Sigmoid colon (tissue), 7 donors: ENCODE results near the gene TMEM185B. TPM values are rescaled to one million over a fixed set of nuclear protein-coding genes. Genes with fewer than 3 reads are reported as not detected.

Experiments
- DNase-seq: peaks from one replicate; pipeline ENCODE4 v3.0.0-alpha.2; 2019
- H3K27ac ChIP-seq, 4 donors: fragments of 200-600 bp; sonication (generic); one replicate each; pipeline ENCODE4 v1.5.1; 2016 to 2019; ENCODE audit warnings: mild to moderate bottlenecking in 1 of 4
- H3K27me3 ChIP-seq, 3 donors: fragments of 200-600 bp; sonication (generic); one replicate each; pipeline ENCODE4 v1.5.1; 2019; ENCODE audit warnings: mild to moderate bottlenecking in 1 of 3
- H3K36me3 ChIP-seq, 4 donors: fragments of 200-600 bp; sonication (generic); one replicate each; pipeline ENCODE4 v1.5.1; 2016 to 2019
- H3K4me1 ChIP-seq, 4 donors: fragments of 200-600 bp; sonication (generic); one replicate each; pipeline ENCODE4 v1.5.1; 2017 to 2019
- H3K4me3 ChIP-seq, 4 donors: fragments of 200-600 bp; sonication (generic); one replicate each; pipeline ENCODE4 v1.5.1; 2017 to 2019; ENCODE audit warnings: mild to moderate bottlenecking in 2 of 4, moderate library complexity in 1 of 4
- H3K9me3 ChIP-seq, 4 donors: fragments of 200-600 bp in 3 of 4; sonication (generic) in 3 of 4; one replicate each; pipeline versions ENCODE4 v1.5.1 to v1.6.1; 2013 to 2019
- EP300 ChIP-seq, 4 donors: sonication (generic); formaldehyde crosslinking; IDR thresholded peaks; one replicate each; pipeline ENCODE4 v1.6.1; 2017; ENCODE audit warnings: antibody characterized with exemption in 4 of 4
- POLR2A ChIP-seq, 2 donors: fragments of 450-650 bp; IDR thresholded peaks; one replicate each; pipeline ENCODE4 v1.6.1; 2016; ENCODE audit warnings: antibody characterized with exemption in 2 of 2, mild to moderate bottlenecking in 2 of 2, moderate library complexity in 2 of 2
- POLR2AphosphoS5 ChIP-seq, 4 donors: sonication (generic); formaldehyde crosslinking; IDR thresholded peaks; one replicate each; pipeline ENCODE4 v1.6.1; 2017; ENCODE audit warnings: antibody characterized with exemption in 4 of 4
- WGBS, 2 donors: extraction: QIAGEN DNeasy Blood & Tissue Kit; methylation state at CpG; one replicate each; pipeline ENCODE4 v1.1.7; 2013; 5-methylcytosine and 5-hydroxymethylcytosine counted together
- intact Hi-C: fragments of 100-400 bp; cut with DNase I; formaldehyde crosslinking; loops from one replicate; pipeline ENCODE4 v1.15.1; 2023
- polyA plus RNA-seq, 3 donors: library from polyadenylated mRNA; stranded (reverse); fragments of 200-250 nt; gene quantifications; one replicate each; pipeline ENCODE4 v1.2.3, GENCODE V29; 2013
- total RNA-seq, 4 donors: library from RNA; depleted of rRNA; stranded (reverse); fragments of >200 nt; gene quantifications; one replicate each; pipeline ENCODE4 v1.1.0, GENCODE V29; 2016
- TF ChIP-seq, protein P1 (sequence below), 4 experiments: fragments of 450-650 bp in 3 of 4; fragments of 200-600 bp in 1 of 4; IDR thresholded peaks; one replicate each; pipeline ENCODE4 v1.5.1; 2016 to 2019; ENCODE audit warnings: antibody characterized with exemption in 4 of 4, mild to moderate bottlenecking in 3 of 4, moderate library complexity in 2 of 4
- donor health status: healthy with polysubstance abuse.
- donor health status: Bipolar disorder and iron deficiency.
- donor health status: healthy.

TMEM185B gene
- total and polyA plus RNA-seq, 7 donors, result 1.6 to 32.1 (median 16.8) TPM

DNA sequence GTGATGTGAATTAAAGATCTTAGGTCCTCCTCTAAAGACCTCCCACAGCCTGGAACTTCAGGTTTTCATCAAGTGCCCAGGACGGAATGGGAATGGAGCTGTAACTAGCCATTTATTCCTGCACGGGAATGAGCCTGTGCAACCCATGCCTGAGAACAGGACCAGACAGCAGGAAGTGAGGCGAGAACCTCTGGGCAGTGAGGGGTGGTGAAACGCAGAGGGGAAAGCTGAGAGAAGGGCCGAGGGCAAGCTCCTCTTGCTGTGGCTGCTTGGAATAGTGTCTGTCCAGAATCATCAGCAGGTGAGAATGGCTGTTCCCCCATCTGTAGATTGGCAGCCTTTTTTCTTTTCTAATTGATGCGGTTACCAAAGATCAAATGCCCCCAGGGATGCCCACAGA lies 24.7 kb upstream of the TMEM185B start:
- TF ChIP-seq POLR2A (IDR thresholded peaks at IDR 0.05) (no peak), POLR2AphosphoS5 (IDR thresholded peaks at IDR 0.05) (no peak), EP300 (IDR thresholded peaks at IDR 0.05) (no peak)
- TF ChIP-seq, protein P1, sequence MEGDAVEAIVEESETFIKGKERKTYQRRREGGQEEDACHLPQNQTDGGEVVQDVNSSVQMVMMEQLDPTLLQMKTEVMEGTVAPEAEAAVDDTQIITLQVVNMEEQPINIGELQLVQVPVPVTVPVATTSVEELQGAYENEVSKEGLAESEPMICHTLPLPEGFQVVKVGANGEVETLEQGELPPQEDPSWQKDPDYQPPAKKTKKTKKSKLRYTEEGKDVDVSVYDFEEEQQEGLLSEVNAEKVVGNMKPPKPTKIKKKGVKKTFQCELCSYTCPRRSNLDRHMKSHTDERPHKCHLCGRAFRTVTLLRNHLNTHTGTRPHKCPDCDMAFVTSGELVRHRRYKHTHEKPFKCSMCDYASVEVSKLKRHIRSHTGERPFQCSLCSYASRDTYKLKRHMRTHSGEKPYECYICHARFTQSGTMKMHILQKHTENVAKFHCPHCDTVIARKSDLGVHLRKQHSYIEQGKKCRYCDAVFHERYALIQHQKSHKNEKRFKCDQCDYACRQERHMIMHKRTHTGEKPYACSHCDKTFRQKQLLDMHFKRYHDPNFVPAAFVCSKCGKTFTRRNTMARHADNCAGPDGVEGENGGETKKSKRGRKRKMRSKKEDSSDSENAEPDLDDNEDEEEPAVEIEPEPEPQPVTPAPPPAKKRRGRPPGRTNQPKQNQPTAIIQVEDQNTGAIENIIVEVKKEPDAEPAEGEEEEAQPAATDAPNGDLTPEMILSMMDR (IDR thresholded peaks at IDR 0.05), result no peak
- Histone ChIP-seq H3K36me3 (no peaks in the 10 kb centered on the region), H3K4me3 (no peak overlapping the region), H3K27ac (no peak overlapping the region), H3K4me1 (peaks cover 0 to 23% (median 19%) of the 10 kb centered on the region in 4 donors), H3K27me3 (no peaks in the 10 kb centered on the region), H3K9me3 (no peaks in the 10 kb centered on the region)
- peak; percentile 50 for DNase-seq
- WGBS, 2 donors, result 74 to 88% methylated on average over 6 of the region's 6 CpGs
- intact Hi-C loops, result no loop called here

DNA sequence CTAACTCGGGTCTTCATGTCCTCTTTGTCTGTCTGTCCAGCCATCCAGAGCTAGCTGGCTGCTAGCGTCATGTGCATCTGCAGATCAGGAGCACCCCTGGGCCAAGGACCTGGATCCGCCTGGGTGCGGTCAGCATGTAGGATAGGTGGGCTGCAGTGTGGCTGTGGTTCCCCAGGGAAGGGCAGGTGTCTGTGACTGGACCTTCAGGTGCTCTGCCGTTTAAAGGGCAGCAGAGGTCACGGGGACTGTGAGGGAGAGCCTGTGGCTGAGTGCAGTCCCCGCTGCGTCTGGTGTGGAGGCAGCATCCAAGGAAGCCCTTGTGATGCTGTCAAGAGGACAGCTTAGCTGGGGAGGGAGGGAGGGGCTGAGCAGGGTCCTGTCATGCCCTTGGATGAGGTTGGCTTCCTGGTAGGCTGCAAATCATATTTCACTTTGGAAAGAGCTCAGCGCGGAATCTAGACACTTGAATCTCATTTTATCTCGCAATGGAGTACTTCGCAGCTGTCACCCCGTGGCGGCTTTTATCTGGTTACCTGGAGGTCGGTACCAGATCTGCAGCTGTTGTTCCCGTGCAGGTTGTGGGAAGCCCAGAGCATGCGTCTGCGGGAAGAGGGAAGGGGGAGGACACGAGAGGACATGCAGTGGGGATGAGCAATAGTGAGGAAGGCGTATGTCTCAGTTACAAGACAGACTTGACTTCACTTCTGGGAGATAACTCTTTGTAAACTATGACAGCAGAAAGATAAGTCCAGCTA lies 23.5 kb upstream of the TMEM185B start:
- Histone ChIP-seq H3K36me3 (no peaks in the 10 kb centered on the region), H3K27me3 (no peaks in the 10 kb centered on the region), H3K4me1 (peaks cover 0 to 19% (median 17%) of the 10 kb centered on the region in 4 donors), H3K4me3 (no peak overlapping the region), H3K9me3 (no peaks in the 10 kb centered on the region), H3K27ac (peak overlapping the region in 1 of 4 donors; percentile 57)
- intact Hi-C loops, result no loop called here
- TF ChIP-seq POLR2AphosphoS5 (IDR thresholded peaks at IDR 0.05) (no peak), POLR2A (IDR thresholded peaks at IDR 0.05) (no peak), EP300 (IDR thresholded peaks at IDR 0.05) (no peak)
- TF ChIP-seq, protein P1 (IDR thresholded peaks at IDR 0.05), result no peak
- peak; percentile 43 for DNase-seq
- WGBS, 2 donors, result 83% methylated on average over 20 of the region's 20 CpGs

DNA sequence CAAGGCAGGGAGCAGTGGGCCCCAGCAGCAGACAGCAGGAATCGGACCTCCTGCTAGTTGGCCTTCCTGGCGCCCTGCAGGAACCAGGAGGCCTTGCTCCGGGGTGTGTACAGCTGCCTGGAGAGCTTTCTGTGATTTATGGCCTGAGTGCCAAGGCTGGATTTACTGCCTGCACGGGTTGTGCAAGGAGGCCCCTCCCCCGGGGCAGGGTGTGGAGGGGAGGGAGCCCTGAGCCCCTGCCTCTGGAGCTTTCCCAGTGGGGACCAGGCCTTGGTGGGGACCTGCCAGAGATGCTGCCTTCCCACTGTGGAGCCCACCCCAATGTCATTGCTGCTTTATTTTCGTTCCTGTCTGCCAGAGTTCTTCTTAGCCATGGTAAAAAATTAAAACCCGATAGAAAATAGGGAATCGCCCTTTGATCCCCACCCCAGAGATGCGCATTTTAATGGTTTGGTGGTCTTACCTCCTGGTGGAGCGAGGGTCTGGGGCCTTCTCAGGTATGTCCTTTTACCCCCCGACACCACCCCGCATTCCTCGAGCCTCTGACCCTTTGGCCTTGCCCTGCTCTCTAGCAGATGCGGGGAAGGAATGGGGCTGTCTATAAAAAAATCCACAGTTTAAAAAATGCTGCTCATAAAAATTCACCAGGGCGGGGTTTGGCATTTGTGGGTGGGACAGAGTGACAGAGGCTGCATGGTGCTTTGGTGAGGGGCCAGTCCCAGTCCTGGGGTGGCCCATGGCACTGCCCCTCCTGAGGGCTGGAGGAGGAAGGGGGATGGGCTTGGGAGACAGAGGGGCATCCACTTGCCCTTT lies 22.5 kb upstream of the TMEM185B start:
- Histone ChIP-seq H3K9me3 (no peaks in the 10 kb centered on the region), H3K36me3 (no peaks in the 10 kb centered on the region), H3K27ac (peak overlapping the region in 3 of 4 donors; percentile 35 to 57 (median 47)), H3K27me3 (no peaks in the 10 kb centered on the region), H3K4me3 (no peak overlapping the region), H3K4me1 (peaks cover 0 to 18% (median 16%) of the 10 kb centered on the region in 4 donors)
- TF ChIP-seq, protein P1 (IDR thresholded peaks at IDR 0.05), result peak in 1 of 4 experiments; percentile 21
- TF ChIP-seq POLR2AphosphoS5 (IDR thresholded peaks at IDR 0.05) (peak in 2 of 4 donors; percentile 50 to 53), POLR2A (IDR thresholded peaks at IDR 0.05) (peak in 1 of 2 donors; percentile 54), EP300 (IDR thresholded peaks at IDR 0.05) (no peak)
- intact Hi-C loops, result no loop called here
- peak; percentile 84 for DNase-seq
- 14 to 54% methylated on average over 15 of the region's 15 CpGs for WGBS, 2 donors

DNA sequence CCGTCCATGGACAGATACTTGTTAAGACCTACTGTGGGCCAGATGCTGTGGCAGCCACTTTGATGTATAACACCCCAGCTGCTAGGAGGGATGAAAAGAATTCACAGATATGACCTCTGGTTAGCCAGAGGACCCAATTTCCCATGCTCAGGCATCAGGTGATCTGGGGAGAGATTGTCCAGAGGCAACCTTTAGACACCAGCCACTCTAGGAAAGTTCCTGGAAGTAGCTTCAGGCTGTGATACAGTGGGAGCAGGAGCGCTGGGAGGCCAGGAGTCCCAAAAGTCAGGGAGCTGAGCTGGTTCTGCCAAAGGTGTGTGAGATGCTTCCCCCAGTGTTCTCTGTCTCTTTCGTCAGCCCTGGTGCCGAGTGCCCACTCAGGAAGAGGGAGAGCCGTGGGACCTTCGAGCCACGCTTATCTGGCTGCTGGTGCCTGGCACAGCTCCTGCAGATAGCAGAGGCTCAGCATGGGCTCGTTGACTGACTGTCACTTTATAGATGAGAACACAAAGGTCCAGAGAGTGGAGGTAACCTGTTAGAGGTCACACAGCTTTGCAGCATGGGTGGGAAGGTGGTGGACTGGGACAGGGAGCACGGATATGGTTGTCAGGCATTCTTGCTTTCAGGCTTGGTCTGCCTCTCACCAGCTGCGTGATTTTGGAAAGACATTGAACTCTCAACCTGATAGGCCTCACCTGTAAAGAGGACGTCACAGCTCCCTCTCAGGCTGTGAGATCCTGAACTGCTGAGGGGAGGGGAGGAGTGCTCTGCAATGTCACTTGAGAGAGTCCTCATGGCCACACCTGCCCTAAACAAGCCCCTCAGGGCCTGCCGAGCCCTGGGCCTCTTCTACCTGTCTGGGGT lies 21.7 kb upstream of the TMEM185B start:
- TF ChIP-seq EP300 (IDR thresholded peaks at IDR 0.05) (no peak), POLR2AphosphoS5 (IDR thresholded peaks at IDR 0.05) (no peak), POLR2A (IDR thresholded peaks at IDR 0.05) (no peak)
- TF ChIP-seq, protein P1 (IDR thresholded peaks at IDR 0.05), result no peak
- no peak overlapping the region for H3K4me3 ChIP-seq
- DNase-seq, result no peak
- H3K36me3 ChIP-seq, result no peaks in the 10 kb centered on the region
- intact Hi-C loops, result no loop called here
- no peaks in the 10 kb centered on the region for H3K9me3 ChIP-seq
- no peaks in the 10 kb centered on the region for H3K27me3 ChIP-seq
- peaks cover 0 to 20% (median 17%) of the 10 kb centered on the region in 4 donors for H3K4me1 ChIP-seq
- WGBS, 2 donors, result 53 to 77% methylated on average over 12 of the region's 12 CpGs
- H3K27ac ChIP-seq, result peak overlapping the region in 2 of 4 donors; percentile 47 to 57
